ENCODE measurements around the gene SREK1IP1. TPM values are rescaled to one million over a fixed set of nuclear protein-coding genes. Genes with fewer than 3 reads are reported as not detected.

Gene SREK1IP1
- total RNA-seq, 1 donor from 2014 or later: 7.9 TPM

DNA sequence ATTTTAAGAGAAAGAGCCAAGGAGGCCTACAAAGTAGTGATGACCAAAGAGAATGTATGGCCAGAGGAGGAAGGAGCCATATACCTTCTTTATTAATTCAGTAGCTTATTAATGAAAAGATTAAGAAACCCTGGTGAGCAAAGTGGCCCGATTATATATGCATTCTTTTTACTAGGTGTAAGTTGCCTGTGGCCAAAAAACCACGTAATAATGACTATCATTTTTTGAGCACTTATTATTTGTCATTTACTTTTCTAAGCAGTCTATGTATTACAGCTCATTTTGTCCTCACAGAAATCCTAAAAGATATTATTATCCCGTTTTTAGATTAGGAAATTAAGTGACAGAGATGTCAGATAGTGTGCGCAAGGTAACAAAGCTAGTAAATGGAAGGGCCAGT, 3.2 kb upstream of the SREK1IP1 start:
- Histone ChIP-seq H3K27me3 (ENCODE audit: control insufficient read depth, insufficient read depth, low read length) (no peaks in the 10 kb centered on the region), H3K36me3 (ENCODE audit: control insufficient read depth, insufficient read depth, low read length) (no peaks in the 10 kb centered on the region), H3K4me3 (ENCODE audit: low read depth, low read length) (no peak overlapping the region)
- no peak for DNase-seq (ENCODE audit: low read depth)
- TF ChIP-seq, protein P1, sequence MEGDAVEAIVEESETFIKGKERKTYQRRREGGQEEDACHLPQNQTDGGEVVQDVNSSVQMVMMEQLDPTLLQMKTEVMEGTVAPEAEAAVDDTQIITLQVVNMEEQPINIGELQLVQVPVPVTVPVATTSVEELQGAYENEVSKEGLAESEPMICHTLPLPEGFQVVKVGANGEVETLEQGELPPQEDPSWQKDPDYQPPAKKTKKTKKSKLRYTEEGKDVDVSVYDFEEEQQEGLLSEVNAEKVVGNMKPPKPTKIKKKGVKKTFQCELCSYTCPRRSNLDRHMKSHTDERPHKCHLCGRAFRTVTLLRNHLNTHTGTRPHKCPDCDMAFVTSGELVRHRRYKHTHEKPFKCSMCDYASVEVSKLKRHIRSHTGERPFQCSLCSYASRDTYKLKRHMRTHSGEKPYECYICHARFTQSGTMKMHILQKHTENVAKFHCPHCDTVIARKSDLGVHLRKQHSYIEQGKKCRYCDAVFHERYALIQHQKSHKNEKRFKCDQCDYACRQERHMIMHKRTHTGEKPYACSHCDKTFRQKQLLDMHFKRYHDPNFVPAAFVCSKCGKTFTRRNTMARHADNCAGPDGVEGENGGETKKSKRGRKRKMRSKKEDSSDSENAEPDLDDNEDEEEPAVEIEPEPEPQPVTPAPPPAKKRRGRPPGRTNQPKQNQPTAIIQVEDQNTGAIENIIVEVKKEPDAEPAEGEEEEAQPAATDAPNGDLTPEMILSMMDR (IDR thresholded peaks at IDR 0.05; ENCODE audit: insufficient read depth, low read length, poor library complexity, severe bottlenecking): no peak

DNA sequence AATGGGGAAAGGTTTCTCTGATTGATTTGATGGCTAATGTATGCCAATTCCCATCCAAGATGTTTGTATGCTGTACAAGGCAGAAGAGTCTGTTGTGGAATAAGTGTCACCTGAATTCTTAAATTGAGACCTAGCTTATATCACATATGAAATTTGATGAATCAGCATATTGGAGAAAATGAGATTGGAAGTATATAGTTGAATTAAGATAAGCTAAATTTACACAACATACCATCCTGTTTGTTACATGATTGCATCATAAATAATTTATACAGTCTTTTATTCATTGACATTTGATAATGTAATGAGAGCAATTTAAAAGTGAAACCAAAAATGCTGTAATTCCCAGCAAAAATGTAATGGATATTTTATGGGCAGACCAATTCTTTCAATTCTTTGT, 1.4 kb upstream of the SREK1IP1 start:
- Histone ChIP-seq H3K27me3 (ENCODE audit: control insufficient read depth, insufficient read depth, low read length) (no peaks in the 10 kb centered on the region), H3K36me3 (ENCODE audit: control insufficient read depth, insufficient read depth, low read length) (peaks cover 2% of the 10 kb centered on the region), H3K4me3 (ENCODE audit: low read depth, low read length) (peak overlapping the region; percentile 83)
- TF ChIP-seq, protein P1 (IDR thresholded peaks at IDR 0.05; ENCODE audit: insufficient read depth, low read length, poor library complexity, severe bottlenecking): no peak
- no peak for DNase-seq (ENCODE audit: low read depth)

DNA sequence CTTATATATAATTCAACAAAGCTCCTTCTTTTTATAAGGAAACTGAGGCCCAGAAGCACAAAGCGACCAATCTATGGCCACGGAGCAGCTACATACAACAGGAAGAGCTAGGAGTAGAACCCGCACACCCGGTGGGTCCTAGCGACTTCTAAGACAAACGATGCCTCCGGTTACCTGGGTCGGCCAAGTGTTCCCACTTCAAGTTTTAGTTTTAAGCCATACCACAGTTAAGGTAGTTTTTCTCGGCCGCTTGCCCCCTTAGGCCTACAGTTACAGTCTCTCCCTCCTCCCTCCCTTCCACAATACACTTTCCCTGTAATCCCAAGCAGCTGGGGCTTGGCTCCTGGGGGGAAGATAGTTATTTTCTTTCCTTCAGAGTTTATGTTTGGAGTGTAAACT, 533 bp downstream of the SREK1IP1 start:
- H3K4me3 ChIP-seq (ENCODE audit: low read depth, low read length): peak overlapping the region; percentile 83
- DNase-seq (ENCODE audit: low read depth): no peak
- TF ChIP-seq, protein P1 (IDR thresholded peaks at IDR 0.05; ENCODE audit: insufficient read depth, low read length, poor library complexity, severe bottlenecking): no peak
- no peaks in the 10 kb centered on the region for H3K27me3 ChIP-seq (ENCODE audit: control insufficient read depth, insufficient read depth, low read length)
- H3K36me3 ChIP-seq (ENCODE audit: control insufficient read depth, insufficient read depth, low read length): peaks cover 2% of the 10 kb centered on the region

DNA sequence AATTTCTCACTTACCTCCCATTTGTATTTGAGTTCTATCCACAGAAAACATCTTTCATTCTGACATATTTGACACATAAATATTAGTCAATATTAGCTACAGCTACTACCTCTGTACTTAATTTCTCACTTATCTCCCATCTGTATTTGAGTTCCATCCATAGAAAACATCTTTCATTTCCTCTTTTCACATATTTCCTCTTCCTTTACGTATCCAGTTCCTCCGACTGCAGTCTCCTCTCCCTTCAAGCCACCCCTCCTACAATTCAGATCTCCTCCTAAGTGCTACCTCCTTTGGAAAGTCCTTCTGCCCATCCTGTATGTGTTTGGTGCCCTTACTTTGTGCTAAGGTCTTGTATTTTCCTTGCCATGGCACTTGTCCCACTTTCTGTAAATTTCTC, 1.6 kb downstream of the SREK1IP1 start:
- H3K27me3 ChIP-seq (ENCODE audit: control insufficient read depth, insufficient read depth, low read length): no peaks in the 10 kb centered on the region
- DNase-seq (ENCODE audit: low read depth): no peak
- peak overlapping the region; percentile 83 for H3K4me3 ChIP-seq (ENCODE audit: low read depth, low read length)
- TF ChIP-seq, protein P1 (IDR thresholded peaks at IDR 0.05; ENCODE audit: insufficient read depth, low read length, poor library complexity, severe bottlenecking): no peak
- peaks cover 2% of the 10 kb centered on the region for H3K36me3 ChIP-seq (ENCODE audit: control insufficient read depth, insufficient read depth, low read length)

DNA sequence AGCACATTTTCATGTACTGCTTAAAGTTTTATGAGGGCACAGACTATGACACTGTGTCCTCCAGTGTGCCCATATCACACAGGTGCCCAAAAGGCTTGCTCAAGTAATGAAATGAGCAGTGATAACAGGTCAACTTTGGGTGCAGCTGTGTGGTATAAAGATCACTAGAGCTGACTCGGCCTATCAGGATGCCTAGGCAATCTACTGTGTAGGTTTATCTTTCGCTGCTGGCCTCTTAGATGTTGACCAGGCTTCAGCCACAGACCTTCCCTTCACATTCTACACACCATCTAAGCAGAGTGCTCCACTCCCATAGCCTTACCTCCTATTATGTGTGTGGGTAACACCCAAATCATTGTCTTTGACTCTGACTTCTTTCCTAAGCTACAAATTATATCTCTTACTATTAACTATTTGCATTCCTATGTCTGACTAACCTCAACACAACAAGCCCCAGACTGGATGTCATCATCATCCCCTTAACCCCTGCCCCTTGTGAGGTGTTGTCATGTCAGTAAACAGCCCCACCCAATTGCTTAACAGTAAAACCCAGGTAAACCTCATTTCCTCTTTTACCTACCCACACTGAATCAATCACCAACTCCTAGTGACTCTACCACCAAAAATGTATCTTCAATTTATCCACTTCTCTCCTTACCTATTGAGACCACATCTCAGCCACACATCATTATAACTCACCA, 2.5 kb downstream of the SREK1IP1 start:
- H3K4me3 ChIP-seq (ENCODE audit: low read depth, low read length): no peak overlapping the region
- no peak for DNase-seq (ENCODE audit: low read depth)
- H3K36me3 ChIP-seq (ENCODE audit: control insufficient read depth, insufficient read depth, low read length): peaks cover 2% of the 10 kb centered on the region
- TF ChIP-seq, protein P1 (IDR thresholded peaks at IDR 0.05; ENCODE audit: insufficient read depth, low read length, poor library complexity, severe bottlenecking): no peak
- H3K27me3 ChIP-seq (ENCODE audit: control insufficient read depth, insufficient read depth, low read length): no peaks in the 10 kb centered on the region

DNA sequence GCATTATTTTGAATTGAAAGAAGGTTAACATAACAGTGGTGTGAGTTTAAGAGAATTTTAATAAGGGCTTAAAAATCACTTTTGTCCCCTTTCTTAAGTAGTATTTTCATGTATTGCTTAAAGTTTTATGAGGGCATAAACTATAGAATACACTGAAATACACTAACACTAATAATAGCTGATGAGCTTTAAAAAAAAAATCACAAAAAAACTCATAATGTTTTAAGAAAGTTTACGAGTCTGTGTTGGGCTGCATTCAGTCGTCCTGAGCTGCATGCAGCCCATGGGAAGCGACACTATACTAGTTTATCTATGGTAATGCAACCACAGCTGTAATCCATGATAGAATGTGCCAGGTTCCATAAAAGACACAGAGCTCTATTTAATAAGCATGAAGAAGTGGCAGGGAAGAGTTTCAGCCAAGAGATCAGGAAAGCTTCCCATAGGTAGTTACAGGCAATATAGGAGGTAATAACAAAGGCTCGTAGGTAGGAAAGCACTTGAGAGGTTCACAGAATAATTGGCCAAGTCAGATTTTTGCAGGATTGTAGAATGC, 4.5 kb downstream of the SREK1IP1 start:
- Histone ChIP-seq H3K4me3 (ENCODE audit: low read depth, low read length) (no peak overlapping the region), H3K36me3 (ENCODE audit: control insufficient read depth, insufficient read depth, low read length) (peaks cover 2% of the 10 kb centered on the region), H3K27me3 (ENCODE audit: control insufficient read depth, insufficient read depth, low read length) (no peaks in the 10 kb centered on the region)
- no peak for DNase-seq (ENCODE audit: low read depth)
- TF ChIP-seq, protein P1 (IDR thresholded peaks at IDR 0.05; ENCODE audit: insufficient read depth, low read length, poor library complexity, severe bottlenecking): no peak
